NOMO-1 treated with dmso at 0.1 percent for 144 hours (cell line): ENCODE measurements around the gene TIGD2.

Experiments used
- DNase-seq: peaks from one replicate; lab custom pipeline; 2025; ENCODE audit not compliant: unreplicated experiment; lab: John Stamatoyannopoulos, UW

Gene TIGD2

GRCh38 chr4:89110986-89111832 lies at the start of gene TIGD2:
TSS of gene TIGD2 (plus strand) at chr4:89111533. CDS start at chr4:89112975, 1,442 bp downstream.
- peak; percentile 87 for DNase-seq

- no peak for DNase-seq
Observed at GRCh38 chr4:89064848-89065247, 46.5 kb upstream of the TIGD2 start.

- no peak for DNase-seq
Observed at GRCh38 chr4:89067417-89067816, 43.9 kb upstream of the TIGD2 start.

- no peak for DNase-seq
Observed at GRCh38 chr4:89069481-89069880, 41.9 kb upstream of the TIGD2 start.

GRCh38 chr4:89070041-89070440 lies 41.3 kb upstream of the TIGD2 start:
- DNase-seq: no peak

GRCh38 chr4:89071311-89071710 lies 40.0 kb upstream of the TIGD2 start:
- no peak for DNase-seq

- DNase-seq: no peak
Observed at GRCh38 chr4:89072921-89073320, 38.4 kb upstream of the TIGD2 start.

- no peak for DNase-seq
Observed at GRCh38 chr4:89077761-89078160, 33.6 kb upstream of the TIGD2 start.

GRCh38 chr4:89078300-89078699 lies 33.0 kb upstream of the TIGD2 start:
- no peak for DNase-seq

- DNase-seq: no peak
Observed at GRCh38 chr4:89099034-89099433, 12.3 kb upstream of the TIGD2 start.

GRCh38 chr4:89099471-89099870 lies 11.9 kb upstream of the TIGD2 start:
- DNase-seq: no peak

- no peak for DNase-seq
Observed at GRCh38 chr4:89100853-89101252, 10.5 kb upstream of the TIGD2 start.

GRCh38 chr4:89101256-89102161 lies 9.8 kb upstream of the TIGD2 start:
- DNase-seq: no peak

GRCh38 chr4:89105726-89106125 lies 5.6 kb upstream of the TIGD2 start:
- no peak for DNase-seq

GRCh38 chr4:89108091-89108490 lies 3.2 kb upstream of the TIGD2 start:
- no peak for DNase-seq

- DNase-seq: no peak
Observed at GRCh38 chr4:89109841-89110540, 1.3 kb upstream of the TIGD2 start.

- DNase-seq: no peak
Observed at GRCh38 chr4:89110541-89110985, 770 bp upstream of the TIGD2 start.

- DNase-seq: no peak
Observed at GRCh38 chr4:89111833-89112563, 665 bp downstream of the TIGD2 start.

GRCh38 chr4:89113415-89113814 lies 2.1 kb downstream of the TIGD2 start:
- DNase-seq: no peak

GRCh38 chr4:89114100-89114499 lies 2.8 kb downstream of the TIGD2 start:
- DNase-seq: no peak

GRCh38 chr4:89117115-89117514 lies 5.8 kb downstream of the TIGD2 start:
- DNase-seq: no peak
